CD4-positive, CD25-positive, alpha-beta regulatory T cell (primary cell): ENCODE data around the gene SEC14L2. TPM values are rescaled to one million over a fixed set of nuclear protein-coding genes. Genes with fewer than 3 reads are reported as not detected.
"Not testable (repeated sequence)": the region's sequence is repeated elsewhere in the genome, so short reads cannot be mapped to it uniquely, and the experiment has no call there.

Source experiments
- ATAC-seq, 2 donors: fragments of 150-1000 bp; cut with Tn5 transposase; one replicate each; pipeline ENCODE4 v1.10.0; 2021; ENCODE audit warnings: low read depth in 2 of 2, moderate number of reproducible peaks in 2 of 2, moderate library complexity in 1 of 2
- DNase-seq, 3 donors: peaks; one replicate each; pipeline versions ENCODE4 v3.0.0 to v3.0.0-alpha.2; 2012 to 2022; ENCODE audit warnings: mixed read lengths in 1 of 3
- H3K27ac ChIP-seq: one replicate; pipeline ENCODE4 v1.7.0; 2013; ENCODE audit warnings: mild to moderate bottlenecking, low read length; ENCODE audit not compliant: insufficient read depth, poor library complexity, severe bottlenecking
- H3K27me3 ChIP-seq: one replicate; pipeline ENCODE4 v1.7.0; 2013; ENCODE audit warnings: low read length; ENCODE audit not compliant: control insufficient read depth, insufficient read depth
- H3K36me3 ChIP-seq: one replicate; pipeline ENCODE4 v1.7.0; 2013; ENCODE audit warnings: mild to moderate bottlenecking, low read length, moderate library complexity; ENCODE audit not compliant: control insufficient read depth, insufficient read depth
- H3K4me1 ChIP-seq: 2 replicates; pipeline ENCODE4 v1.7.0; 2013; ENCODE audit warnings: mild to moderate bottlenecking, low read length; ENCODE audit not compliant: insufficient read depth, control insufficient read depth, poor library complexity, severe bottlenecking
- H3K4me3 ChIP-seq: one replicate; pipeline ENCODE4 v1.7.0; 2013; ENCODE audit warnings: low read depth, mild to moderate bottlenecking, low read length, moderate library complexity
- H3K9me3 ChIP-seq, 2 experiments: 1 replicate in 1 of 2; 2 replicates in 1 of 2; pipeline ENCODE4 v1.7.0; 2013; ENCODE audit warnings: low read length in 2 of 2, mild to moderate bottlenecking in 1 of 2, moderate library complexity in 1 of 2; ENCODE audit not compliant: control insufficient read depth in 2 of 2
- H3K27ac Mint-ChIP-seq, 3 donors: one replicate each; pipeline ENCODE4 v1.8.0; 2020 to 2022; ENCODE audit warnings: mild to moderate bottlenecking in 3 of 3, mixed read lengths in 3 of 3, moderate library complexity in 2 of 3
- H3K27me3 Mint-ChIP-seq: one replicate; pipeline ENCODE4 v1.8.0; 2022; ENCODE audit warnings: mild to moderate bottlenecking, mixed read lengths
- H3K36me3 Mint-ChIP-seq: one replicate; pipeline ENCODE4 v1.8.0; 2020; ENCODE audit warnings: mixed read lengths
- H3K4me1 Mint-ChIP-seq, 4 donors: one replicate each; pipeline ENCODE4 v1.8.0; 2020 to 2022; ENCODE audit warnings: mixed read lengths in 4 of 4, mild to moderate bottlenecking in 1 of 4
- H3K4me3 Mint-ChIP-seq, 4 donors: one replicate each; pipeline ENCODE4 v1.8.0; 2020 to 2022; ENCODE audit warnings: mild to moderate bottlenecking in 4 of 4, mixed read lengths in 4 of 4, moderate library complexity in 3 of 4
- H3K9me3 Mint-ChIP-seq, 7 donors: one replicate each; pipeline ENCODE4 v1.8.0; 2020 to 2022; ENCODE audit warnings: mixed read lengths in 7 of 7, mild to moderate bottlenecking in 3 of 7, moderate library complexity in 2 of 7
- polyA plus RNA-seq, 4 donors: library from polyadenylated mRNA; unstranded; fragments of 300-500 nt; fragmentation: Illumina TruSeq; gene quantifications; one replicate each; pipeline ENCODE4 v1.2.3, GENCODE V29; 2021
- total RNA-seq: library from RNA; stranded (reverse); gene quantifications from one replicate; pipeline ENCODE4 v1.2.3, GENCODE V29; 2022

SEC14L2 gene
- total and polyA plus RNA-seq, 5 donors from 2014 or later, result 3.1 to 69.0 (median 4.2) TPM

DNA sequence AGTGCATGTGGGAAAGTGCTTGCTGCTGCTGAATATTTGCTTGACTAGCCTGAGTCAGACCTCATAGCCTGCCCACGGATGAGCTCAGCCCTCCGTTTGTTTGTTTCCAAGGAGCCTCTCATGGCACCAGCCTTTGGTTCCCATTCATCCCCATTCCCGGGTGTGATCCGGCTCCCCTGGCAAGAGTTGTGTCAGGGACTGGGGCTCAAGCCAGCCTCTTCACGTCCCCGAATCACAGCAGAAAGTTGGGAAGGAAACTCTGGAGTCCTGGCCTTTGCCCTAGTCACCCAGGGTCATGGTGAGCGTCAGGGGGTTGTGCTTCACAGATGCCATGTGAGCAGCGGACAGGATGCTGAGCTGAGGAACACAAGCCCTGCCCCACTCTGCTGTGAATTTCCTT is 61.2 kb downstream of the SEC14L2 start:
- DNase-seq (no peak), ATAC-seq (no peak)
- Mint-ChIP-seq H3K27ac (no peak overlapping the region), H3K36me3 (no peaks in the 10 kb centered on the region), H3K9me3 (peaks cover 0 to 1% (median 0%) of the 10 kb centered on the region in 7 donors), H3K27me3 (peaks cover 31% of the 10 kb centered on the region), H3K4me3 (no peak overlapping the region), H3K4me1 (no peaks in the 10 kb centered on the region)
- Histone ChIP-seq H3K27me3 (no peaks in the 10 kb centered on the region), H3K4me3 (no peak overlapping the region), H3K4me1 (no peaks in the 10 kb centered on the region), H3K9me3 (no peaks in the 10 kb centered on the region), H3K36me3 (no peaks in the 10 kb centered on the region), H3K27ac (no peak overlapping the region)

DNA sequence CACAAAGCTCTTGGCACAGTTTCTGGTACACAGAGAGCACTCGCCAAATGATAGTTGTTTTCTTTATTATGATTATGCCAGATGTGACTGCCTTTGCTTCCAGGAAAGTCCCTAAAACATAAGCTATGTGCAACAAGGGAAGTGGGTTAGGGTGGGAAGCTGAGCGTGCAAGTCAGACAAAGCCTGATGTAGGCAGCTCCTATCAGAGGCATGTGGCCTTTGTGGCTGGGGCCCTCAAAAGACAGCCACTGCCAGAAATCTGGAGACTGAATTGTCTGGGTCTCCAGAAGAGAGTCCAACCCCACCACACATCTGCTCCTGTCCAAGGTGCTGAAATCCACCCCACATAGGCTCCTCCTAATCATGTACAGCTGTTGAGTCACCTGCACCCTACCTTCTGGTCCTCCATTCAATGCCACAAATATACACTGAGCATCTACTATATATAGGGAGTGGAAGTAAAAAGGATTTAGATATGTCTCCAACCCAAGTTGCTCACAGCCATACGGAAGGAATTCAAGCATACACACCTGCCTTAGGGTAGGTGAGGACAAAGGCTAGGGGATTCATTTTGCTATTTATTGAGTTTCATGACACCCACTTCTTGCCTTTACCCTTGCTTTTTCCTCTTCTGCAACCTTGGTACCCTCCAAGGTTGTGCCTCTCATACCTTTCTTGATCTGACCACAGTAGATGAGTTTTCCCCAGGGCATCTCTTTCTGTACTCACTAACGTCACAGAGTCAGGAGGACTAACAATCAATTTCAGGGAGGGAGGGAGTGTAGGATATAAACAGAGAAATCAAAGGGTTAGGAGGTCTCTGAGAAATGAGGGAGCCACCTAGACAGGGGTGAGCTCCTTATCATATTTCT is 62.6 kb downstream of the SEC14L2 start:
- Mint-ChIP-seq H3K27me3 (peaks cover 27% of the 10 kb centered on the region), H3K27ac (no peak overlapping the region)

DNA sequence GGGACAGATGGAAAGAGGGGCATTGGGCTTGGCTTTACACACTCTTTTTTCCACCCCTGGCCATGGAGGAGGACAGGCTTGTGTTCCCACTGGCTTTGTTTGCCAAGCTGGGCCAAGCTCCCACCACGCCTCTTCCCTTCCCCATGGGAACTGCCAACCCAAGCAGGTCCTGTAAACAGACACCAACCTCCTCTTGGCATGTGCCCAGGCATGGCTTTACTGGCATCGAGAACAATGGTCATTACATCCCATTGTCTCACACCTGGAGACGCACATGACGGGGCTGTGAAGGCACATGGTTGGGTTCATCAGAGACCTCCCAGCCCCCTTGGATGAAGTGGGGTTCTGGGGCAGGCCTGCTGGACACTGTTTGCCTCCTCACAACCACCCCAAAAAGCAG is 63.3 kb downstream of the SEC14L2 start:
- H3K27me3 Mint-ChIP-seq, result peaks cover 33% of the 10 kb centered on the region
- DNase-seq (no peak), ATAC-seq (no peak)
- H3K4me3 ChIP-seq, result no peak overlapping the region
- no peak overlapping the region for H3K4me3 Mint-ChIP-seq
- peaks cover 0 to 7% (median 0%) of the 10 kb centered on the region in 7 donors for H3K9me3 Mint-ChIP-seq
- H3K36me3 Mint-ChIP-seq, result no peaks in the 10 kb centered on the region
- H3K4me1 ChIP-seq, result no peaks in the 10 kb centered on the region
- H3K36me3 ChIP-seq, result no peaks in the 10 kb centered on the region
- no peak overlapping the region for H3K27ac Mint-ChIP-seq
- peaks cover 6% of the 10 kb centered on the region for H3K27me3 ChIP-seq
- no peaks in the 10 kb centered on the region for H3K4me1 Mint-ChIP-seq
- H3K9me3 ChIP-seq, result no peaks in the 10 kb centered on the region
- no peak overlapping the region for H3K27ac ChIP-seq

More for the DNA sequence above, 62.6 kb downstream of the SEC14L2 start:
- no peaks in the 10 kb centered on the region for H3K4me1 ChIP-seq
- ATAC-seq (no peak), DNase-seq (no peak)
- H3K27ac ChIP-seq, result no peak overlapping the region
- Mint-ChIP-seq H3K9me3 (peaks cover 0 to 1% (median 0%) of the 10 kb centered on the region in 7 donors), H3K36me3 (no peaks in the 10 kb centered on the region), H3K4me3 (no peak overlapping the region), H3K4me1 (no peaks in the 10 kb centered on the region)
- H3K27me3 ChIP-seq, result peaks cover 4% of the 10 kb centered on the region
- no peak overlapping the region for H3K4me3 ChIP-seq
- H3K9me3 ChIP-seq, result no peaks in the 10 kb centered on the region
- H3K36me3 ChIP-seq, result no peaks in the 10 kb centered on the region

DNA sequence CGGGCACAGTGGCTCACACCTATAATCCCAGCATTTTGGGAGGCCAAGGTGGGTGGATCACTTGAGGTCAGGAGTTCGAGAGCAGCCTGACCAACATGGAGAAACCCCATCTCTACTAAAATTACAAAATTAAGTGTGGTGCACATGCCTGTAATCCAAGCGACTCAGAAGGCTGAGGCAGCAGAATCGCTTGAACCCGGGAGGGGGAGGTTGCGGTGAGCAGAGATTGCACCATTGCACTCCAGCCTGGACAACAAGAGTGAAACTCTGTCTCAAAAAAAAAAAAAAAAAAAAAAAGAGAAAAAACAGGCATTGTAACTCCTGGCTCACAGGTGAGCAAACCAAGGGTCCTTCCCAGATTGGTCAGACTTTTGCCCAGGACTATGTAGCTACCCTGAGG is 63.7 kb downstream of the SEC14L2 start:
- H3K27me3 ChIP-seq, H3K4me1 ChIP-seq, H3K9me3 Mint-ChIP-seq, H3K27ac Mint-ChIP-seq, H3K36me3 ChIP-seq, H3K4me1 Mint-ChIP-seq, H3K4me3 Mint-ChIP-seq, ATAC-seq, H3K9me3 ChIP-seq, H3K27ac ChIP-seq, DNase-seq, H3K36me3 Mint-ChIP-seq, H3K4me3 ChIP-seq: not testable (repeated sequence)
- peaks cover 35% of the 10 kb centered on the region for H3K27me3 Mint-ChIP-seq

DNA sequence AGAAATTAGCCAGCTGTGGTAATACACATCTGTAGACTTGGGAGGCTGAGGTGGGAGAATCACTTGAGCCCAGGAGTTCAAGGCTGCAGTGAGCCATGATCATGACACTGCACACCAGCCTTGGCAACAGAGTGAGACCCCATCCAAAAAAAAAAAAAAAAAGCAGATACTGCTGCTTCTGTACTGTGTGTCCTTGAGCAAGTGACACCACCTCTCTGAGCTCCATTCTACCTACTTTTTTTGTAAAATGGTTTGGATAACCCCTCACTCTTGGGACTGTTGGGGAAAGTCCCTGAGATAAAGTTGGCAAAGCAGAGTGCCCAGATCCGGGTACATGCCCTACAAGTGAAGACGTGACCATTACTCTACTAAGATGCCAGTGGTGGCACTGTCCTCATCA is 72.3 kb downstream of the SEC14L2 start:
- no peak overlapping the region for H3K27ac Mint-ChIP-seq
- no peak overlapping the region for H3K4me3 ChIP-seq
- H3K27me3 ChIP-seq, result peaks cover 12% of the 10 kb centered on the region
- no peaks in the 10 kb centered on the region for H3K9me3 ChIP-seq
- ATAC-seq (no peak), DNase-seq (no peak)
- peaks cover 0 to 7% (median 2%) of the 10 kb centered on the region in 7 donors for H3K9me3 Mint-ChIP-seq
- H3K4me1 Mint-ChIP-seq, result peaks cover 0 to 11% (median 5%) of the 10 kb centered on the region in 4 donors
- H3K4me3 Mint-ChIP-seq, result no peak overlapping the region
- no peak overlapping the region for H3K27ac ChIP-seq
- H3K27me3 Mint-ChIP-seq, result peaks cover 51% of the 10 kb centered on the region
- H3K4me1 ChIP-seq, result no peaks in the 10 kb centered on the region
- no peaks in the 10 kb centered on the region for H3K36me3 ChIP-seq
- no peaks in the 10 kb centered on the region for H3K36me3 Mint-ChIP-seq

DNA sequence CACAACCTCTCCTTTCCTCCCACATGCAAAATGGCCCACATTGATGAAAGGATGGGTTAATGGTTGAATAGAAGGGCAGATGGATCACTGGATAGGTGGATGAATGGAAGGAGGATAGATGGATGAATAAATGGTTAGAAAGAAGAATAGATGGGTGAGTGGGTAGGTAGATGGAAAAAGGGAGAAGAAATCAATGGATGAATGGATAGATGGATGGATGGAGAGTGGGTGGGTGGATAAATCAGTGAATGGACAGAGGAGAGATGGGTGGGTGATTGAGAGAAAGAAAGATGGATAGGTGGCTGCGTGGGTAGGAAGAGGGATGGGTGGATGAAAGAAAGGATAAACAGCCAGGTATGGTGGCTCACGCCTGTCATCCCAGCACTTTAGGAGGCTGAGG is 73.8 kb downstream of the SEC14L2 start:
- Mint-ChIP-seq H3K36me3 (no peaks in the 10 kb centered on the region), H3K4me1 (peaks cover 0 to 11% (median 5%) of the 10 kb centered on the region in 4 donors), H3K27me3 (peaks cover 51% of the 10 kb centered on the region), H3K4me3 (no peak overlapping the region), H3K9me3 (peaks cover 0 to 6% (median 0%) of the 10 kb centered on the region in 7 donors), H3K27ac (no peak overlapping the region)
- no peak overlapping the region for H3K4me3 ChIP-seq
- H3K4me1 ChIP-seq, result no peaks in the 10 kb centered on the region
- no peaks in the 10 kb centered on the region for H3K9me3 ChIP-seq
- H3K36me3 ChIP-seq, result no peaks in the 10 kb centered on the region
- peaks cover 8% of the 10 kb centered on the region for H3K27me3 ChIP-seq
- no peak for DNase-seq
- no peak for ATAC-seq
- H3K27ac ChIP-seq, result no peak overlapping the region

DNA sequence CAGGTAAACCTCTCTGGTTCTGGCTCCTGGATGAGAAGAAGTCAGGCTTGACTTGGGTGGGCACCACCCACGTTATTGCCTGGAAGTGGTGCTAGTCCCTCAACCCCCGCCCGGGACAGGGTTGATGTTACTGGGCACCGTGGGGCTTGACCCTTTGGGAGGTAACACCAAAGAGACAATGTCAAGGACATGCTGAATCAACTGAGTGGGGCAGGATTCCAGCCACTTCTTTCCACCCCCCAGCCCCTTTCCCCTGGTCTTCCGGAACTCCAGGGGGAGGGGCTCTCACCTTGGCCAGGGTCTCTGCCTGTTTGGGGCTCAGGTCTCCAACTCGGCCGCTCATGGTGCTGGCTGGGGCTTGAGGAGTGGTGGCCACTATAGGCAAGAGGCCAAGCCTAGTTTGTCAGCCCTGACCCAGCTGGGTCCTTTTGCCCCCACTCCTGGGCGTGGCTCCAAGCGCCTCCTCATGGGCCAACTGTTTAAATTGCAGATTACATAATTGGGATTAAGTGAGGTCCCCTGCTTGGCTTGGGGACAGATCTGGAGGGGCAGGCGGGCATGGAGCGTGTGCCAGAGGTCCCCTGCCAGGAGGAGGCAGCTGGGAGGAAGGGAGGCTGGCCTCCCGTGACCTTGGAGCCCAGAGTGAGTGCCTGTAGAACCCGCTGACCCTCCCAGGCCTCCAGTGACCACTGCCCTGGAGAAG is 74.9 kb downstream of the SEC14L2 start, which contains the start of gene SEC14L3:
TSS of gene SEC14L3 (minus strand) at position 402 of the 703 bp plus-strand sequence. CDS start at position 343, 59 bp downstream.
- Mint-ChIP-seq H3K4me3 (no peak within 1 kb of the TSS), H3K27ac (no peak within 1 kb of the TSS), H3K9me3 (peaks cover 0 to 6% (median 0%) of the 10 kb centered on the region in 7 donors), H3K27me3 (peaks cover 50% of the 10 kb centered on the region), H3K36me3 (no peaks in the 10 kb centered on the region), H3K4me1 (peaks cover 0 to 11% (median 5%) of the 10 kb centered on the region in 4 donors)
- H3K4me1 ChIP-seq, result no peaks in the 10 kb centered on the region
- ATAC-seq (no peak), DNase-seq (no peak)
- no peak within 1 kb of the TSS for H3K27ac ChIP-seq
- no peaks in the 10 kb centered on the region for H3K9me3 ChIP-seq
- H3K27me3 ChIP-seq, result peaks cover 4% of the 10 kb centered on the region
- H3K4me3 ChIP-seq, result no peak within 1 kb of the TSS
- no peaks in the 10 kb centered on the region for H3K36me3 ChIP-seq
